ENCODE measurements around the gene PCMTD2. TPM values are rescaled to one million over a fixed set of nuclear protein-coding genes. Genes with fewer than 3 reads are reported as not detected.
A peak's percentile ranks its signal among the peaks of the same experiment; 100 is the strongest.

Gene PCMTD2
- 112 TPM for total RNA-seq
- polyA plus RNA-seq: 10 to 100 TPM; 51.1 to 84.1 (median 72.4) TPM

DNA sequence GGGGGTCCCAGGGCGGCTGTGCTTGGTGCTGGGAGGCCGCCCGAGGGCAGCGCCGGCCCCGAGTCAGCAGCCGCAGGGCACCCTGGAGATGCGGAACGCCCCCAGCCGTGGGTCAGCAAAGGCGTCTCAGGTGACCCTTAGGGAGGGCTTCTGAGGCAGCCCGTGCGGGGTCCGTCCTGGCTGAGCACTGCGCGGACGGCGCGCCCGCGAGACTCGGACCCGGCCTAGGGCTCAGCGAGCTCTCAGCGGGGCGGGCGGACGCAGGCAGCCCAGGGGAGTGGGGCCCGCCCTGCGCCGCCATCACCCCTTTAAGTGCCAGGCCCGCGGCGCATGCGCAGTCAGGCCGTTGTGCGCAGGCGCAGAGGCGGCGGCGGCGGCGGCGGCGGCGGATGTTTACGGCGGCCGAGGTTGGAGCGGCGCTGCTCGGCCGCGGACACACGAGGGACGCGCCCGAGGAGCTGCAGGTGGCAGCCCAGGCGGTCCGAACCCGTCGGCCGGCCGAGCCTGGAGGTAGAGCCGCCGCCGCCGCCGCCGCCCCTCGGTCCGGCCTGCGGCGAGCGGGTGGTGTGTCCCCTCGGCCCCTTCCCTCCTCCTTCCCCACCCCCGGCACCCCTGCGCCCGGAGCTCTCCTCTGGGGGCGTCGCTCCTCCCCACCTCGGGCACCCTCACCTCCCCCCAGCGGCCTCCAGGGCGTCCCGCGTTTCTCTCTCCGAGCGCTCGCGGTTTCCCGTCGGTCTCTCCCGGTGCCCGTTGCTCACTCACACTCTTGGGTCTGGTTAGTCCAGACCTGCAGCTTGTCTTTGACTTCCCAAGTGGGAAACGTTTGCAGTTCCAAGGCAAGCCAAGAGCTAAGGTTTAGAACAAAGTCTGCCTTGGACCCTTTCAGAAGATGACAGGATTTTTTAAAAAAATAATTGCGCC is at the start of gene PCMTD2:
Gene PCMTD2, plus strand, starts transcription at position 388 of the 921 bp plus-strand sequence. CDS start 4,218 bp downstream, outside the sequence.
- Mint-ChIP-seq H3K9me3 (no peaks in the 10 kb centered on the region), H3K36me3 (peaks cover 19% of the 10 kb centered on the region), H3K27ac (peak within 1 kb of the TSS; percentile 97 to 98 (median 98)), H3K27me3 (peaks cover 23% of the 10 kb centered on the region), H3K4me3 (peak within 1 kb of the TSS; percentile 95 to 99 (median 98)), H3K4me1 (peaks cover 32 to 57% (median 43%) of the 10 kb centered on the region in 4 donors)
- H3K4me3 ChIP-seq (ENCODE audit: low read depth, low read length): peak within 1 kb of the TSS; percentile 81
- ATAC-seq (ENCODE audit: low read depth in 2 of 2) (peak; percentile 83 to 87), DNase-seq (peak; percentile 77 to 90 (median 85))
- peak within 1 kb of the TSS; percentile 81 for H3K27ac ChIP-seq (ENCODE audit: insufficient read depth, low read length, poor library complexity, severe bottlenecking)
- peaks cover 4% of the 10 kb centered on the region for H3K36me3 ChIP-seq (ENCODE audit: control insufficient read depth, insufficient read depth, low read length)
- peaks cover 6% of the 10 kb centered on the region for H3K27me3 ChIP-seq (ENCODE audit: control insufficient read depth, insufficient read depth, low read length)
- H3K9me3 ChIP-seq (ENCODE audit: control insufficient read depth in 2 of 2, low read length in 2 of 2): no peaks in the 10 kb centered on the region
- peaks cover 47% of the 10 kb centered on the region for H3K4me1 ChIP-seq (ENCODE audit: control insufficient read depth, insufficient read depth, low read length, poor library complexity, severe bottlenecking)

DNA sequence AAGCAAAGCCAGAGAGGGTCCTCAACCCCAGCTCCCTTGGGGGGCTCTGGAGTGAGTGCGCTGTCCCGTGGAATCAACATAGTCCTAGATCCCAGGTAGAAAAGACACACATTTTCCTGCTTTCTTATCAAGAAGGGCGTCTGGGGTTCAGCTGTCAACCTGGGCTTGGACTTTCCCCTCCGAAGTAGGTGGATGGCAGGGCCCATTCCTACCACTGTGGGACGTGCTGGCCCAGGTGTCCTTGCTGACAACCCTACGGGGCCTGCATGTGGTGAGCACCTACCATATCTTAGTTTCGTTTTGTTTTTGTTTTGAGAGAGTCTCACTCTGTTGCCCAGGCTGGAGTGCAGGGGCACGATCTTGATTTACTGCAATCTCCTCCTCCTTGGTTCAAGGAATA is 48.9 kb upstream of the PCMTD2 start:
- Mint-ChIP-seq H3K4me3 (no peak overlapping the region), H3K36me3 (no peaks in the 10 kb centered on the region), H3K27ac (no peak overlapping the region), H3K27me3 (no peaks in the 10 kb centered on the region), H3K9me3 (peaks cover 0 to 2% (median 0%) of the 10 kb centered on the region in 7 donors), H3K4me1 (peaks cover 0 to 3% (median 0%) of the 10 kb centered on the region in 4 donors)
- no peaks in the 10 kb centered on the region for H3K27me3 ChIP-seq (ENCODE audit: control insufficient read depth, insufficient read depth, low read length)
- DNase-seq: no peak
- no peak for ATAC-seq (ENCODE audit: low read depth in 2 of 2)
- H3K4me1 ChIP-seq (ENCODE audit: control insufficient read depth, insufficient read depth, low read length, poor library complexity, severe bottlenecking): no peaks in the 10 kb centered on the region
- H3K36me3 ChIP-seq (ENCODE audit: control insufficient read depth, insufficient read depth, low read length): no peaks in the 10 kb centered on the region
- no peak overlapping the region for H3K27ac ChIP-seq (ENCODE audit: insufficient read depth, low read length, poor library complexity, severe bottlenecking)
- H3K9me3 ChIP-seq (ENCODE audit: control insufficient read depth in 2 of 2, low read length in 2 of 2): no peaks in the 10 kb centered on the region
- no peak overlapping the region for H3K4me3 ChIP-seq (ENCODE audit: low read depth, low read length)

DNA sequence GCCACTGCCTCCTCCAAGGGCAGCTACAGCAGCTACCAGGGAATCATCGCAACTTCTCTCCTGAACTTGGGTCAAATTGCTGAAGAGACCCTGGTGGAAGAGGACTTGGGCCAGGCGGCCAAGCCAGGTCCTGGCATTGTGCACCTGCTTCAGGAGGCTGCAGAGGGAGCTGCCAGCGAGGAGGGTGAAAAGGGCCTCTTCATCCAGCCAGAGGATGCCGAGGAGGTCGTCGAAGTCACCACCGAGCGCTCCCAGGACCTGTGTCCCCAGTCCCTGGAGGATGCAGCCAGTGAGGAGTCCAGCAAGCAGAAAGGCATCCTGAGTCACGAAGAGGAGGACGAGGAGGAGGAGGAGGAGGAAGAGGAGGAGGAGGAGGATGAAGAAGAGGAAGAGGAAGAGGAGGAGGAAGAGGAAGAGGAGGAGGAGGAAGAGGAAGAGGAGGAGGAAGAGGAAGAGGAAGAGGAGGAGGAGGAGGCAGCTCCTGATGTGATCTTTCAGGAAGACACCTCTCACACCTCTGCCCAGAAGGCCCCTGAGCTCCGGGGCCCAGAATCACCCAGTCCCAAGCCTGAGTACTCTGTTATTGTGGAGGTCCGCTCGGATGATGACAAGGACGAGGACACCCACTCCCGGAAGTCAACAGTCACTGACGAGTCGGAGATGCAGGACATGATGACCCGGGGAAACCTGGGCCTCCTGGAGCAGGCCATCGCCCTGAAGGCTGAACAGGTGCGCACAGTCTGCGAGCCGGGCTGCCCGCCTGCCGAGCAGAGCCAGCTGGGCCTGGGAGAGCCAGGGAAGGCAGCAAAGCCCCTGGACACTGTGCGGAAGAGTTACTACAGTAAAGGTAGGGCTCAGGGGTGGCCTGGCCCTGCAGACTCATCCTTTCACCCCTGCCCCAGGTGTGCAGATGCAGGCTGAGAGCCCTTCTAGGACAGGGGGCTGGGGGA is 47.6 kb upstream of the PCMTD2 start:
- H3K36me3 ChIP-seq (ENCODE audit: control insufficient read depth, insufficient read depth, low read length): no peaks in the 10 kb centered on the region
- Mint-ChIP-seq H3K4me3 (no peak overlapping the region), H3K27ac (no peak overlapping the region), H3K9me3 (peaks cover 0 to 2% (median 0%) of the 10 kb centered on the region in 7 donors), H3K36me3 (no peaks in the 10 kb centered on the region), H3K4me1 (peaks cover 0 to 3% (median 0%) of the 10 kb centered on the region in 4 donors), H3K27me3 (no peaks in the 10 kb centered on the region)
- no peaks in the 10 kb centered on the region for H3K9me3 ChIP-seq (ENCODE audit: control insufficient read depth in 2 of 2, low read length in 2 of 2)
- ATAC-seq (ENCODE audit: low read depth in 2 of 2) (no peak), DNase-seq (no peak)
- no peak overlapping the region for H3K4me3 ChIP-seq (ENCODE audit: low read depth, low read length)
- H3K4me1 ChIP-seq (ENCODE audit: control insufficient read depth, insufficient read depth, low read length, poor library complexity, severe bottlenecking): no peaks in the 10 kb centered on the region
- H3K27me3 ChIP-seq (ENCODE audit: control insufficient read depth, insufficient read depth, low read length): no peaks in the 10 kb centered on the region
- no peak overlapping the region for H3K27ac ChIP-seq (ENCODE audit: insufficient read depth, low read length, poor library complexity, severe bottlenecking)

DNA sequence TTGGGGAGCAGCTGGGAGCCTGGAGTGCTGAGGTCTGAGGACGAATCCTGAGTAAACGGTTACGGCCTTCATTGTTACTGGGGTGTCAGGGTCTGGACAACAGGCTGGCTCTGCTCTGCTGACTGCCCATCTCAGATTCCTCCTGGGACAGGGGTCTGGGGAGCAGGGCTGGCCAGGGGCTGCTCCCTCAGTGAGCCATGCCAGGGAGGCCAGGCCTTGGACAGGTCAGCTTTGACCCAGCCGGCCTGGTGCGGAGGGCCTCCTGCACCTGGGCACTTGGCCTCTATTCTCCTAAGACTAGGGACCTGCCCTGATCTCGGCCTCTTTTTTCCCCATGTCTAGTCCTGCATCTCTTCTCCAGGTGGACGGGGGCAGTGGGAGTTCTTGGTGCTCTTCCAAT is 46.4 kb upstream of the PCMTD2 start:
- Mint-ChIP-seq H3K4me3 (no peak overlapping the region), H3K27ac (no peak overlapping the region), H3K27me3 (no peaks in the 10 kb centered on the region), H3K9me3 (peaks cover 0 to 2% (median 0%) of the 10 kb centered on the region in 7 donors), H3K36me3 (no peaks in the 10 kb centered on the region), H3K4me1 (peaks cover 0 to 3% (median 0%) of the 10 kb centered on the region in 4 donors)
- Histone ChIP-seq H3K9me3 (ENCODE audit: control insufficient read depth in 2 of 2, low read length in 2 of 2) (no peaks in the 10 kb centered on the region), H3K4me3 (ENCODE audit: low read depth, low read length) (no peak overlapping the region), H3K36me3 (ENCODE audit: control insufficient read depth, insufficient read depth, low read length) (no peaks in the 10 kb centered on the region), H3K4me1 (ENCODE audit: control insufficient read depth, insufficient read depth, low read length, poor library complexity, severe bottlenecking) (no peaks in the 10 kb centered on the region), H3K27ac (ENCODE audit: insufficient read depth, low read length, poor library complexity, severe bottlenecking) (no peak overlapping the region), H3K27me3 (ENCODE audit: control insufficient read depth, insufficient read depth, low read length) (no peaks in the 10 kb centered on the region)
- no peak for DNase-seq
- ATAC-seq (ENCODE audit: low read depth in 2 of 2): no peak

DNA sequence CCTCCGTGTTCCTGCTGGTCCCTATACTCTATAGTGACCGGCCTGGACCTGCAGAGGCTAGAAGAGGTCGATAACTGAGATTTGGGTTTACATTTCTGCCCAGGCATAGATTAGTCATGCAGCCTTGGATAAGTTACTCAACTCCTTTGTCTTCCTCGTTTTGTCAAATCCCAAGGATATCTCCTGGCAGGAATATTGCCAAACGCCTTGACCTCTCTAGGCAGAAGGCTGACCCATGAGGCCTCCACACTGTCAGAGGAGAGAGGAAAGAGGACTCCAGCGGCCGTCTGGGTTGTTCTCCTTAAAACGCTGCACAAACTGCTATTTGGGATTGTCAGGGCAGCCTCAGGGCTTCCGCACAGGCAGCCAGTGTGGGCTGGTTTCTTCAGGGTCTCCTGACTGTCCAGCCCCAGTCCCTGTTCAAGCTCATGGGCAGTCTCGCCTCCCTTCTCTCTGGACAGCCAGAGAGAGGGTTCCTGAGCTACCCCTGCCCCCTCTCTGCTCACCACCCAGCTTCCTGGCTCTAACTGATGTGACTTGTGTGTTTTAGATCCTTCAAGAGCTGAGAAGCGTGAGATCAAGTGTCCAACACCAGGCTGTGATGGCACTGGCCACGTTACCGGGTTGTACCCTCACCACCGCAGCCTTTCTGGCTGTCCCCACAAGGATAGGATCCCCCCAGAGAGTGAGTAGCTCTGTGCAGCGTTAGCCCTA is 44.7 kb upstream of the PCMTD2 start:
- no peak overlapping the region for H3K27ac Mint-ChIP-seq
- no peak overlapping the region for H3K27ac ChIP-seq (ENCODE audit: insufficient read depth, low read length, poor library complexity, severe bottlenecking)
- no peaks in the 10 kb centered on the region for H3K27me3 Mint-ChIP-seq
- H3K9me3 ChIP-seq (ENCODE audit: control insufficient read depth in 2 of 2, low read length in 2 of 2): no peaks in the 10 kb centered on the region
- ATAC-seq (ENCODE audit: low read depth in 2 of 2) (no peak), DNase-seq (no peak)
- no peak overlapping the region for H3K4me3 Mint-ChIP-seq
- no peaks in the 10 kb centered on the region for H3K4me1 ChIP-seq (ENCODE audit: control insufficient read depth, insufficient read depth, low read length, poor library complexity, severe bottlenecking)
- no peak overlapping the region for H3K4me3 ChIP-seq (ENCODE audit: low read depth, low read length)
- no peaks in the 10 kb centered on the region for H3K36me3 ChIP-seq (ENCODE audit: control insufficient read depth, insufficient read depth, low read length)
- H3K27me3 ChIP-seq (ENCODE audit: control insufficient read depth, insufficient read depth, low read length): no peaks in the 10 kb centered on the region
- H3K9me3 Mint-ChIP-seq: peaks cover 0 to 2% (median 0%) of the 10 kb centered on the region in 7 donors
- no peaks in the 10 kb centered on the region for H3K36me3 Mint-ChIP-seq
- H3K4me1 Mint-ChIP-seq: peaks cover 0 to 12% (median 2%) of the 10 kb centered on the region in 4 donors

DNA sequence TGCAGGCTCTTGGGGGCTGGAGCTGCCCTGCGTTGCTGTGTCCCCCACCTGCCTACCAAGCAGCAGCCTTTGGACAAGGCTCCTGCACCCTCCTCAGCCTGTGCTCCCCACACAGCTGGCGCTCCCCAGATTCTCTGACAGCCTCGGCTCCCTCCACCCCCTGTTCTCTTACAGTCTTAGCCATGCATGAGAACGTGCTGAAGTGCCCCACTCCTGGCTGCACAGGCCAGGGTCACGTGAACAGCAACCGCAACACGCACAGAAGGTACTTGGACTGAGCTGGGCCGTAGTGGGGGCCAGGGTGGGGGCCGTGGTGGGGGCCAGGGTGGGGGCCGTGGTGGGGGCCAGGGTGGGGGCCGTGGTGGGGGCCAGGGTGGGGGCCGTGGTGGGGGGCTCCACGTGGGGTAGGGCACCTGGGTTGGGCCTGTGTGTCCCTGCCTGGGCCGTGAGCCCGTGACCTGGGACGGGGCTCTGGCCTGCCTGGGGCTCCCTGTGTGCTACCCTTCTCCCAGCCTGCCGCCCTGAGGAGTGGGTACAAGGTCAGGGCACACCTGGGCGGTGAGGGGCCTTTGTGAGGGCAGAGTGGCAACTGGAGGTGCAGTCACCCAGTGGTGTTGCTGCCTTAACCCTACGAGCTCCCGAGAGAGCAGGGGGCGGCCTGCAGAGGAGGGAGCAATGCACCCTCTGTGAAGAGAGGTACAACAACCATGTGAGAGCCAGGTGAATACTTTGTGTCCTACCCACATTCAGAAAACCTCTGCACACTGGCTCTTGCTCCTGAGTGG is 43.5 kb upstream of the PCMTD2 start:
- Histone ChIP-seq H3K4me3 (ENCODE audit: low read depth, low read length) (no peak overlapping the region), H3K27me3 (ENCODE audit: control insufficient read depth, insufficient read depth, low read length) (no peaks in the 10 kb centered on the region), H3K9me3 (ENCODE audit: control insufficient read depth in 2 of 2, low read length in 2 of 2) (no peaks in the 10 kb centered on the region), H3K4me1 (ENCODE audit: control insufficient read depth, insufficient read depth, low read length, poor library complexity, severe bottlenecking) (no peaks in the 10 kb centered on the region), H3K27ac (ENCODE audit: insufficient read depth, low read length, poor library complexity, severe bottlenecking) (no peak overlapping the region), H3K36me3 (ENCODE audit: control insufficient read depth, insufficient read depth, low read length) (no peaks in the 10 kb centered on the region)
- Mint-ChIP-seq H3K4me3 (no peak overlapping the region), H3K9me3 (peaks cover 0 to 2% (median 0%) of the 10 kb centered on the region in 7 donors), H3K27me3 (no peaks in the 10 kb centered on the region), H3K27ac (no peak overlapping the region), H3K4me1 (peaks cover 0 to 12% (median 2%) of the 10 kb centered on the region in 4 donors), H3K36me3 (no peaks in the 10 kb centered on the region)
- DNase-seq (no peak), ATAC-seq (ENCODE audit: low read depth in 2 of 2) (no peak)

Data from CD4-positive, CD25-positive, alpha-beta regulatory T cell (primary cell).